ENCODE measurements around the gene MORC2.

MORC2 gene

GRCh38 chr22:30885001-30885366, 83.6 kb downstream of the MORC2 start:
- H3K4me3 ChIP-seq (ENCODE audit: low read depth, low read length) = no peak overlapping the region
- TF ChIP-seq CTCF (IDR thresholded peaks at IDR 0.05; ENCODE audit: borderline replicate concordance, insufficient read depth, low read depth, low read length) = no peak

GRCh38 chr22:30884211-30885000, 84.2 kb downstream of the MORC2 start:
- H3K4me3 ChIP-seq (ENCODE audit: low read depth, low read length) = no peak overlapping the region
- no peak for TF ChIP-seq CTCF (IDR thresholded peaks at IDR 0.05; ENCODE audit: borderline replicate concordance, insufficient read depth, low read depth, low read length)

GRCh38 chr22:30883586-30884145, 84.9 kb downstream of the MORC2 start:
- H3K4me3 ChIP-seq (ENCODE audit: low read depth, low read length) = no peak overlapping the region
- TF ChIP-seq CTCF (IDR thresholded peaks at IDR 0.05; ENCODE audit: borderline replicate concordance, insufficient read depth, low read depth, low read length) = no peak

GRCh38 chr22:30882974-30883533, 85.5 kb downstream of the MORC2 start:
- TF ChIP-seq CTCF (IDR thresholded peaks at IDR 0.05; ENCODE audit: borderline replicate concordance, insufficient read depth, low read depth, low read length) = no peak
- H3K4me3 ChIP-seq (ENCODE audit: low read depth, low read length) = no peak overlapping the region

GRCh38 chr22:30882184-30882717, 86.3 kb downstream of the MORC2 start:
- TF ChIP-seq CTCF (IDR thresholded peaks at IDR 0.05; ENCODE audit: borderline replicate concordance, insufficient read depth, low read depth, low read length) = no peak
- H3K4me3 ChIP-seq (ENCODE audit: low read depth, low read length) = no peak overlapping the region

GRCh38 chr22:30881361-30882183, 87.0 kb downstream of the MORC2 start:
- TF ChIP-seq CTCF (IDR thresholded peaks at IDR 0.05; ENCODE audit: borderline replicate concordance, insufficient read depth, low read depth, low read length) = no peak
- no peak overlapping the region for H3K4me3 ChIP-seq (ENCODE audit: low read depth, low read length)
